ENCODE measurements around the gene ADAMTS12.
"Not testable (repeated sequence)": the region's sequence is repeated elsewhere in the genome, so short reads cannot be mapped to it uniquely, and the experiment has no call there.

Gene ADAMTS12

GRCh38 chr5:33929925-33930690 is 38.3 kb upstream of the ADAMTS12 start:
- peaks cover 4% of the 10 kb centered on the region for H3K4me1 ChIP-seq (ENCODE audit: insufficient read depth, low read length)
- no peak overlapping the region for H2AFZ ChIP-seq (ENCODE audit: low read depth, low read length)
- no peak overlapping the region for H3K4me3 ChIP-seq (ENCODE audit: low read length)
- H3K27me3 ChIP-seq (ENCODE audit: insufficient read depth, low read length), result peaks cover 2% of the 10 kb centered on the region
- H3K36me3 ChIP-seq (ENCODE audit: insufficient read depth, low read length), result no peaks in the 10 kb centered on the region
- no peaks in the 10 kb centered on the region for H3K9me3 ChIP-seq (ENCODE audit: low read length)

- H2AFZ ChIP-seq (ENCODE audit: low read depth, low read length), result no peak overlapping the region
- no peak overlapping the region for H3K4me3 ChIP-seq (ENCODE audit: low read length)
- H3K36me3 ChIP-seq (ENCODE audit: insufficient read depth, low read length), result no peaks in the 10 kb centered on the region
- H3K27me3 ChIP-seq (ENCODE audit: insufficient read depth, low read length), result peaks cover 2% of the 10 kb centered on the region
- no peaks in the 10 kb centered on the region for H3K9me3 ChIP-seq (ENCODE audit: low read length)
- peaks cover 4% of the 10 kb centered on the region for H3K4me1 ChIP-seq (ENCODE audit: insufficient read depth, low read length)
These were observed 36.5 kb upstream of the ADAMTS12 start for GRCh38 chr5:33928283-33928682.

- Histone ChIP-seq H3K4me3 (ENCODE audit: low read length) (no peak overlapping the region), H3K4me1 (ENCODE audit: insufficient read depth, low read length) (peaks cover 4% of the 10 kb centered on the region), H3K36me3 (ENCODE audit: insufficient read depth, low read length) (no peaks in the 10 kb centered on the region), H2AFZ (ENCODE audit: low read depth, low read length) (no peak overlapping the region), H3K27me3 (ENCODE audit: insufficient read depth, low read length) (peaks cover 2% of the 10 kb centered on the region), H3K9me3 (ENCODE audit: low read length) (no peaks in the 10 kb centered on the region)
These were observed 35.9 kb upstream of the ADAMTS12 start for GRCh38 chr5:33927685-33928084.

- Histone ChIP-seq H3K36me3 (ENCODE audit: insufficient read depth, low read length) (no peaks in the 10 kb centered on the region), H3K4me1 (ENCODE audit: insufficient read depth, low read length) (peaks cover 4% of the 10 kb centered on the region), H3K4me3 (ENCODE audit: low read length) (no peak overlapping the region)
These were observed 33.5 kb upstream of the ADAMTS12 start for GRCh38 chr5:33925278-33925677.

GRCh38 chr5:33921002-33921401 is 29.2 kb upstream of the ADAMTS12 start:
- Histone ChIP-seq H3K4me3 (ENCODE audit: low read length) (no peak overlapping the region), H2AFZ (ENCODE audit: low read depth, low read length) (no peak overlapping the region), H3K27me3 (ENCODE audit: insufficient read depth, low read length) (no peaks in the 10 kb centered on the region), H3K4me1 (ENCODE audit: insufficient read depth, low read length) (no peaks in the 10 kb centered on the region), H3K9me3 (ENCODE audit: low read length) (no peaks in the 10 kb centered on the region), H3K36me3 (ENCODE audit: insufficient read depth, low read length) (no peaks in the 10 kb centered on the region)

More at GRCh38 chr5:33925278-33925677, 33.5 kb upstream of the ADAMTS12 start:
- H3K9me3 ChIP-seq (ENCODE audit: low read length), result no peaks in the 10 kb centered on the region
- no peak overlapping the region for H2AFZ ChIP-seq (ENCODE audit: low read depth, low read length)
- peaks cover 2% of the 10 kb centered on the region for H3K27me3 ChIP-seq (ENCODE audit: insufficient read depth, low read length)

- H3K27me3 ChIP-seq (ENCODE audit: insufficient read depth, low read length); H2AFZ ChIP-seq (ENCODE audit: low read depth, low read length); H3K9me3 ChIP-seq (ENCODE audit: low read length); H3K4me3 ChIP-seq (ENCODE audit: low read length); H3K36me3 ChIP-seq (ENCODE audit: insufficient read depth, low read length); H3K4me1 ChIP-seq (ENCODE audit: insufficient read depth, low read length): not testable (repeated sequence)
These were observed 23.1 kb upstream of the ADAMTS12 start for GRCh38 chr5:33914844-33915243.

- not testable (repeated sequence) for H3K36me3 ChIP-seq (ENCODE audit: insufficient read depth, low read length); H2AFZ ChIP-seq (ENCODE audit: low read depth, low read length); H3K27me3 ChIP-seq (ENCODE audit: insufficient read depth, low read length); H3K9me3 ChIP-seq (ENCODE audit: low read length); H3K4me3 ChIP-seq (ENCODE audit: low read length); H3K4me1 ChIP-seq (ENCODE audit: insufficient read depth, low read length)
These were observed 14.5 kb upstream of the ADAMTS12 start for GRCh38 chr5:33906248-33906647.

- Histone ChIP-seq H3K9me3 (ENCODE audit: low read length) (peaks cover 3% of the 10 kb centered on the region), H3K27me3 (ENCODE audit: insufficient read depth, low read length) (no peaks in the 10 kb centered on the region), H3K36me3 (ENCODE audit: insufficient read depth, low read length) (no peaks in the 10 kb centered on the region), H3K4me3 (ENCODE audit: low read length) (no peak overlapping the region), H3K4me1 (ENCODE audit: insufficient read depth, low read length) (no peaks in the 10 kb centered on the region), H2AFZ (ENCODE audit: low read depth, low read length) (no peak overlapping the region)
These were observed 13.6 kb upstream of the ADAMTS12 start for GRCh38 chr5:33905381-33905780.

GRCh38 chr5:33903118-33903517 is 11.3 kb upstream of the ADAMTS12 start:
- H3K9me3 ChIP-seq (ENCODE audit: low read length), result peaks cover 3% of the 10 kb centered on the region
- no peak overlapping the region for H3K4me3 ChIP-seq (ENCODE audit: low read length)
- H2AFZ ChIP-seq (ENCODE audit: low read depth, low read length), result no peak overlapping the region

GRCh38 chr5:33901156-33901555 is 9.4 kb upstream of the ADAMTS12 start:
- H3K4me3 ChIP-seq (ENCODE audit: low read length), result no peak overlapping the region
- no peaks in the 10 kb centered on the region for H3K4me1 ChIP-seq (ENCODE audit: insufficient read depth, low read length)
- no peaks in the 10 kb centered on the region for H3K9me3 ChIP-seq (ENCODE audit: low read length)
- no peaks in the 10 kb centered on the region for H3K36me3 ChIP-seq (ENCODE audit: insufficient read depth, low read length)
- H2AFZ ChIP-seq (ENCODE audit: low read depth, low read length), result no peak overlapping the region
- peaks cover 2% of the 10 kb centered on the region for H3K27me3 ChIP-seq (ENCODE audit: insufficient read depth, low read length)

More at GRCh38 chr5:33903118-33903517, 11.3 kb upstream of the ADAMTS12 start:
- H3K4me1 ChIP-seq (ENCODE audit: insufficient read depth, low read length), result no peaks in the 10 kb centered on the region
- H3K36me3 ChIP-seq (ENCODE audit: insufficient read depth, low read length), result no peaks in the 10 kb centered on the region
- H3K27me3 ChIP-seq (ENCODE audit: insufficient read depth, low read length), result peaks cover 2% of the 10 kb centered on the region

- H3K4me3 ChIP-seq (ENCODE audit: low read length), result no peak overlapping the region
- H3K36me3 ChIP-seq (ENCODE audit: insufficient read depth, low read length), result no peaks in the 10 kb centered on the region
- no peaks in the 10 kb centered on the region for H3K9me3 ChIP-seq (ENCODE audit: low read length)
- H3K4me1 ChIP-seq (ENCODE audit: insufficient read depth, low read length), result peaks cover 19% of the 10 kb centered on the region
- H2AFZ ChIP-seq (ENCODE audit: low read depth, low read length), result no peak overlapping the region
- peaks cover 7% of the 10 kb centered on the region for H3K27me3 ChIP-seq (ENCODE audit: insufficient read depth, low read length)
These were observed 2.8 kb upstream of the ADAMTS12 start for GRCh38 chr5:33894566-33894965.

- H2AFZ ChIP-seq (ENCODE audit: low read depth, low read length), result peak overlapping the region; percentile 66
- no peaks in the 10 kb centered on the region for H3K36me3 ChIP-seq (ENCODE audit: insufficient read depth, low read length)
- H3K27me3 ChIP-seq (ENCODE audit: insufficient read depth, low read length), result peaks cover 5% of the 10 kb centered on the region
- H3K9me3 ChIP-seq (ENCODE audit: low read length), result no peaks in the 10 kb centered on the region
- peaks cover 19% of the 10 kb centered on the region for H3K4me1 ChIP-seq (ENCODE audit: insufficient read depth, low read length)
- H3K4me3 ChIP-seq (ENCODE audit: low read length), result peak overlapping the region; percentile 55
These were observed 889 bp upstream of the ADAMTS12 start for GRCh38 chr5:33892620-33893137.

- Histone ChIP-seq H3K4me3 (ENCODE audit: low read length) (peak overlapping the region; percentile 55), H3K9me3 (ENCODE audit: low read length) (no peaks in the 10 kb centered on the region), H3K4me1 (ENCODE audit: insufficient read depth, low read length) (peaks cover 19% of the 10 kb centered on the region), H3K36me3 (ENCODE audit: insufficient read depth, low read length) (no peaks in the 10 kb centered on the region), H2AFZ (ENCODE audit: low read depth, low read length) (peak overlapping the region; percentile 66), H3K27me3 (ENCODE audit: insufficient read depth, low read length) (peaks cover 5% of the 10 kb centered on the region)
These were observed 373 bp downstream of the ADAMTS12 start for GRCh38 chr5:33891446-33891787.

Data from neuron (in vitro differentiated cells).